HG03469 (cell line): ENCODE results near the gene RAB3GAP2.
"Not testable (repeated sequence)": the region's sequence is repeated elsewhere in the genome, so short reads cannot be mapped to it uniquely, and the experiment has no call there.

Experiments
- ATAC-seq: cut with Tn5 transposase; IDR thresholded peaks from one replicate; pipeline ENCODE4 v1.9.1; 2021; ENCODE audit warnings: mild to moderate bottlenecking, moderate library complexity, moderate number of reproducible peaks; ENCODE audit not compliant: unreplicated experiment

RAB3GAP2 gene

GRCh38 chr1:220272047-220272840, at the start of gene RAB3GAP2:
Gene RAB3GAP2, minus strand, starts transcription at chr1:220272453. Its CDS starts 116 bp downstream, at chr1:220272337.
- peak; percentile 95 for ATAC-seq

DNA sequence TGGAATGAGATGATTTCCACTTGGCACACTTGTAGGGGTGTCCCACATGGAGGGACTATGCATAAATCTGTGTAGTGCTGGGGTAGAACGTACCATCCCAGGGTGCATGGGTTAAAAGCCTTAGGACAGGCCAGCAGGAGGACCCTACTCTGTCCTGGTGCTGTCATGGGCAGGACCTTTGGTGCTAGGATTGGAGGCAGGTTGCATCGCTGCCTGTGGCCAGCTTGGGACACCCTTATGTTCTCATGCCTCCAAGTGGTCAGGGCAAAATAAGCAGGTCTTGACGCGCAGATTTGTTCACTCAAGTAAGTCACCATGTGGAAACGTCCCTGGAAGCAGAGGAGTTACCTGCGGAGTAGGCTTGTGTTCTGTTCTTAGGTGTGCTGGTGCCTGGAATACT, 49.5 kb upstream of the RAB3GAP2 start:
- ATAC-seq: no peak

DNA sequence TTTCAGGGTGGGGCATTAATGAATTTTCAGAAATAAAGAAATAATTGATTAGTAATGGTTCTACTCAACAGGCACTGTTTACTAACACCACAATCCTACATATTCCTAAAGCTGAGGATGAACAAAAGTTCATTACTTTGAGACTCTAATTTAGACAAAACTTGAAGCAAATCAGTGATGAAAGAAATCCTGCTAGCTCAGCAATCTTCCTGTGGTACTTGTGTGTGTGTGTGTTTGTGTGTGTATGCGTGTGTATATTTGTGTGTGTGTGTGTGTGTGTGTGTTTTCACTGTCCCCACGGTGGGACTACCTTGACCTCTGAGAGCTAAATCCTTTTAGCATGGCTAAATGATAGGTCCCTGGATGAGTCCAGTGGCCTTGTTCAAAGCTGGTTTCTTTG, 48.5 kb upstream of the RAB3GAP2 start:
- ATAC-seq: no peak

GRCh38 chr1:220318673-220319072, 46.4 kb upstream of the RAB3GAP2 start:
- ATAC-seq: no peak

GRCh38 chr1:220317161-220317560, 44.9 kb upstream of the RAB3GAP2 start:
- ATAC-seq: no peak

DNA sequence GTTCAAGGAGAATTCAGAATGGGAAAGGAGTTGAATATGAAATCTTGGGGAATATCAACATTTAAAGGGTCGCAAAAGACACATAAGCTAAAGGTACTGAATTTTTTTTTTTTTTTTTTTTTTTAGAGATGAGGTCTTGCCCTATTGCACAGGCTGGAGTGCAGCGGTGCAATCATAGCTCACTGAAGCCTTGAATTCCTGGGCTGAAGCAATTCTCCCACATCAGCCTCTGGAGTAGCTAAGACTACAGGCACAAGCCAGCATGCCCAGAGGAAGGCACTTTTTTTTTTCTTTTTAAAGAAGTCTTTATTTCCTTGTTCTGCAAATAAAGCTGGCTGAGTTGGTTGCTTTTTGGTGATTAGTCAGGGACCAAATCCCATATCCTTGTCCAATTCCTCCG, 44.1 kb upstream of the RAB3GAP2 start:
- ATAC-seq: no peak

DNA sequence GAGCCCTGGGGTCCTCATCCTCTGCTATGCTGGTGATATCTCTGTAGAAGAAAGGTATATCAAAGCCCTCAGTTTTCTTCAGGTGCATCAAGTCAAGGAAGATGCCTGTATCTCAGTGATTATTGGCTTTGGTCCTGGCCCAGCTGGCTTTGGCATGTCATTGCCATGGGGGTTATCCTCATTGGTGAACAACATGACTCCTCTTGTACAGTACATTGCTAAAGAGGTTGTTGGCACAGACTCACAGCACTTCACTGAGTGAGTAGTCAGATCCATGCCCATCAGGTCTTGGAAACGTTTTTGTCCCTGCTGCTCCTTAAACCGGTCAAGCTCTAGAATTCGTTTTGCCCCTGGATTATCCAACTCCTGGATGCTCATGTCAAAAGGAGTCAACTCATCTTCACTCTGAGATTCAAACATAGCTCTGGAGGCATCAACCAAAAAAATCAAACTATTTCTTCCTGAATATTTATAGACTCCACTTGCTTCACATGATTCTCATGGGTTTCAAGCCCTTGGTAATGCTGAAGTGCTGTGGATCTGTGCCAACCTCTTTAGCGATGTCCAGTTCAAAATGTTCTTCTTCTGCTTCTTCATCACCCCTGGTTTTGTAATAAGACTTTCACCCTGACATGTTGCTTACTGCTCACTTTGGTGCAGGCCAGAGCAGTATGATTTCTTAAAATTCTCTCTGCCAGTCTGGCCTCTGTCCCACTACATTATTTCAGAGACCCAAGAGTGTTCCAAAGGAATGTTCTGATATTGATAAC, 43.0 kb upstream of the RAB3GAP2 start:
- ATAC-seq: no peak

- ATAC-seq: no peak
Measured at GRCh38 chr1:220313576-220313975, 41.3 kb upstream of the RAB3GAP2 start.

DNA sequence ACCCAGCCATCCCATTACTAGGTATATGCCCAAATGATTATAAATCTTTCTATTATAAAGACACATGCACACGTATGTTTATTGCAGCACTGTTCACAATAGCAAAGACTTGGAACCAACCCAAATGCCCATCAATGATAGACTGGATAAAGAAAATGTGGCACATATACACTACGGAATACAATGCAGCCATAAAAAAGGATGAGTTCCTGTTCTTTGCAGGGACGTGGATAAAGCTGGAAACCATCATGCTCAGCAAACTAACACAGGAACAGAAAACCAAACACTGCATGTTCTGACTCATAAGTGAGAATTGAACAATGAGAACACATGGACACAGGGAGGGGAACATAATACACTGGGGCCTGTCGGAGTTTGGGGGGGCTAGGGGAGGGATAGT, 37.9 kb upstream of the RAB3GAP2 start:
- not testable (repeated sequence) for ATAC-seq

- no peak for ATAC-seq
Measured at GRCh38 chr1:220307607-220308006, 35.4 kb upstream of the RAB3GAP2 start.

DNA sequence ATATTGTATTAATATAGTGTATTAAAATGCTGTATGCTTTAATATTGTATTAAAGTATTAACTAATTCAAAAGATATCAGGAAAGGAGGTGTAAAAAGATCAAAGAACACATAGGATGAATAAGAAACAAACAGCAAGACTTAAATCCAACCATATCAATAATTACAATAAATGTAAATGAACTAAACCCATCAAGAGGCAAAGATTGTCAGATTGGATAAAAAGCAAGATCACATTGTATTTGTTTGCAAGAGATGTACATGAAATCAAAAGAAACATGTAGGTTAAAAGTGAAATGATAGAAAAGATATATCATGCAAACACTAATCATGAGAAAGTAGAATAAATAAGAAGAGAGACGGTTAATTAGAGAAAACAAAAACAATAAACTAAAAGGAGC, 34.1 kb upstream of the RAB3GAP2 start:
- no peak for ATAC-seq

- no peak for ATAC-seq
Measured at GRCh38 chr1:220303871-220304270, 31.6 kb upstream of the RAB3GAP2 start.

GRCh38 chr1:220301630-220302029, 29.4 kb upstream of the RAB3GAP2 start:
- ATAC-seq: no peak

DNA sequence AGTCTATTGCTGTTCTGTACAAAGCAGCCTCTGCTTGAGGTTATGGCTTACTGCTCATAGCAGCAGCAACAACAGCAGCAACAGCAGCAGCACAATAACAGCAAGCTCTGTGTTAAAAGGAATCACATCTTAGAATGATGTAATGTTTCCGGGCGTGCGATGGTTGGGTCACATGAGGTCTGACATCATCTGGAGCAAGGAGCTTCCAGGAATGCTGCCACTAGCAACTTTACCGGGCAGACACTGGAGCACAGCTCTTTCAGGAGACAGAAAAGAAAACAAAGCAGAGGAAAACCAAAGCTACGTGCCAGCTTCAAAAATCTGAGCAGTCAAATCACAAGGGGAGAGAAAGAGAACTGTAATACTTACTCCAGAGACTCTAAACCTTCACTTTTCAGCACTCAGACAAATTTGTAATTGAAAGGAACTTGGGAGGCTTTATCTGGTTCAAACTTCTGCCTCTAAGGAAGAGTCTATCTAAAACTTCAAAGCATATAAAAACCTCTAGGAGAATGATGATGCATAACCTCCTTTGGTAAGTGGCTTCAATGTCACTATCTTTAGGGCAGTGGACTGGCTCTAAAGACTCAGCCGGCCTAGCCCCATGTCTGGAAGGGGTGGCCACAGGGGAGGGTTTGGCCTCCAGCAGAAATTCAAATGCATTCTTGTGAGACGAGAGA, 28.3 kb upstream of the RAB3GAP2 start:
- no peak for ATAC-seq

DNA sequence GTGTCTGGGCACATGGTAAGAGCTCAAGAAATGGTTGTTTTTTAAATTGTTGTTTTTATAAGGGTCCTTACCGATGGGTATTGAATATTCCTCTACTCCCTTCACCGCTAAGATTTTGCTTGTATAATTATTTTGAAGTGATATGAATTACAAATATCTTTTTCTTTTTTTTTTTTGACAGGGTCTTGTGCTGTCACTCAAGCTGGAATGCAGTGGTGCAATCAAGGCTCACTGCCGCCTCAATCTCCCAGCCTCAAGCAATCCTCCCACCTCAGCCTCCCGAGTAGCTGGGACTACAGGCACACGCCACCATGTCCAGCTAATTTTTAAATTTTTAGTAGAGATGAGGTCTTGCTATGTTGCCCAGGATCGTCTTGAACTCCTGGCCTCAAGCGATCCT, 27.1 kb upstream of the RAB3GAP2 start:
- no peak for ATAC-seq

- no peak for ATAC-seq
Measured at GRCh38 chr1:220298470-220299205, 26.4 kb upstream of the RAB3GAP2 start.

DNA sequence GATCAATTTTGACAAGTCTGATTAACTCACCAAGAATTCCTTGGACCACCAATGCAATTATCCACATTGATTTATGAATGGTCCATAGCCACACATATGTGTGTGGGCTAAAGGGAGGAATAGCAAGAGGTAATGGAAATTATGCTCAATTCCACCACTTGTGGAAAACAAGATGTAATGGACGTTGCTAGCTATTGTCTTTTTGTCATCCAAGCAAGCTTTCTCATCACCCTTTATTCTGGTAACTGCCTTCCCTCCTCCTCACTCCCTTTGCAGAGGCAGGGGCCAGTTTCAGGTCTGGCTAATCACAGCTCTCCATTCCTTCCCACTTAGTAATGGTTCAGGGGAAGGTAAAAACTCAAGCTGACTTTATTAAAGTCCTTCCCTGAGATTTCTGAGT, 24.7 kb upstream of the RAB3GAP2 start:
- ATAC-seq: no peak

DNA sequence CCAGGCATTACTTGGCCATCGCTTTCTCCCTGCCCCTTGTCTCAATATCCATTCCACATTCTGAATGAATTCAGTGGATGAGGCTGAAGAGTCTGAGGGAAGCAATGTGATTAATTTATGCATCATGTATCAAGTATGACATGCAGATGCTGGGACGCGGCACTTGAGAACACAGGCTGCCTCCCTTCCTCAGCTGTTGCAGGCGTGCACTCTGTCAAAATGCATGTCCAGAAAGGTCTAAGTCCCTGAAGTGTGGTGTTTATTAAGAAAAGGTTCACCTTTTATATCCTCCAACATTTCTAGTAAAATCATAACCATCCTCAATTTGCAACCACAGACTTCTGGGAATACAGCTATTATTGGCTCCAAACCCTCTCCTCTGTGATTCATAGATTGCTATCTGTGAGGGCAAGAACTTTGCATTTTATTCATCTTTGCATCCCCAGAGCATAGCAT, 22.6 kb upstream of the RAB3GAP2 start:
- no peak for ATAC-seq

GRCh38 chr1:220291580-220291979, 19.3 kb upstream of the RAB3GAP2 start:
- ATAC-seq: no peak

DNA sequence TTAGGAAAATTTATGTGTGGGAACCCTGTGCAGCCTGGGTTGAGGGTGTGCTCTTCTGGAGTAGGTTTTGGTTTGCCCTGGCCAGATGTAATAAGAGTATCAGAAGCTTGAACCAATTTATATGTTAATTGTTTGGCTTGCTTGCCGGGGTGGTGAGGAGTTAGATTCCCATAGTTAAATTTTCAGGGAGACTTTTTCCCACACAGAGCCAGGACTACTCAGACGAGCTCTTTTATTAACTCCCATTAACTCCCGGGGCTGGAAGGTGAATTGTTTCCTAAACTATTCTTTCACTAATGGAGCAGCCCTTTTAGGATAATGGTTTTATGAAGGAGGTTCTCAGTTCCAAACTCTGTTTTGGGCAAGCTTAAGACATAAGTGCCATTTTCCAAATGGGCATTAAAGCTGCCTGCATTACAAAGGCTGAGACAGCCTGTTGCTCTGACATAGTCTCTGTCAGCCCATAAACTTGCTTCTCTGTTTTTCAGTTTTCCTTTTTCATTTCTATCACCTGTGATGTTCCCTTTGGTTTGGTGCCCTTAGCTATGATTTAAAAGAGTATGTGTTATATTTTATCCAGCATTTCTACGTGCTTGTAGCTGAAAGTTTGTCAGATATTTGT, 18.0 kb upstream of the RAB3GAP2 start:
- ATAC-seq: no peak
